NCI-H526 treated with DMSO at 0.1 percent for 48 hours (cell line): ENCODE results near the gene HYAL1.
"Not testable (repeated sequence)": the region's sequence is repeated elsewhere in the genome, so short reads cannot be mapped to it uniquely, and the experiment has no call there.

Experiments used
- DNase-seq: peaks from one replicate; lab custom pipeline; 2025; lab: John Stamatoyannopoulos, UW

Gene HYAL1

DNA sequence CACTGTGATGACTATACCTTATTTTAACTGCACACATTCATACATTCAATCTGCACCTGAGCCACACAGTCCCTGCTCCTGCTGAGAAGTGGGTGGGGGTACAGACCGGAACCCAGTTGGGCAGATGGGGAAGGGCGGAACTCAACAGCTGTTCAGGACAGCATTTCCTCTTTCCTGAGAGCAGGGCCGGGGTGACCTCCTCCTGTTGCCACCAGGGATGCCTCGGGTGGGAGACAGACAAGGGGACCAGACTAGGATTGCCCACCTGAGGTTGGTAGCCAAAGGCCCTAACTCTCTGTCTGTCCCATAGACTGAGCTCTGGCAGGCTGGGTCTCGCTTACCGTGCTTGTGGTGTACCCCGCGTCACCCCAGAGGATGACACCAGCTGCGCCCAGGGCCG lies 15.2 kb upstream of the HYAL1 start:
- DNase-seq, result no peak

DNA sequence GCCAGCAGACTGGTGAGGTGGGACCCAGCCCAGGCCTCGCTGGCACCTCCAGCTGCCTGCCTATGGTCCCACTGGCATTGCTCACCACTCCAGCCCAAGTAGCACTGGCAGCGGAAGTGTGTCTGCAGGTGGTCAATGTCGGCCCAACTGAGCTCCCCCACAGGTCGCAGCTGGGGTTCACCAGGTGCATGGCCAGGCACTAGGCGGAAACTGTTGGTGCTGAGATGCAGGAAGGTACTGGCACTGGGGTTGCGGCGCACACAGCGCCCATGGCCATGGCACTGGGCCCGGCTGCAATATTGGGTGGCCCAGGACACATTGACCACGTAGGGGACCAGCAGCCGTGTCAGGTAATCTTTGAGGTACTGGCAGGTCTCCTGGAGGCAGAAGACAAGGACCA lies 14.8 kb upstream of the HYAL1 start:
- DNase-seq, result no peak

DNA sequence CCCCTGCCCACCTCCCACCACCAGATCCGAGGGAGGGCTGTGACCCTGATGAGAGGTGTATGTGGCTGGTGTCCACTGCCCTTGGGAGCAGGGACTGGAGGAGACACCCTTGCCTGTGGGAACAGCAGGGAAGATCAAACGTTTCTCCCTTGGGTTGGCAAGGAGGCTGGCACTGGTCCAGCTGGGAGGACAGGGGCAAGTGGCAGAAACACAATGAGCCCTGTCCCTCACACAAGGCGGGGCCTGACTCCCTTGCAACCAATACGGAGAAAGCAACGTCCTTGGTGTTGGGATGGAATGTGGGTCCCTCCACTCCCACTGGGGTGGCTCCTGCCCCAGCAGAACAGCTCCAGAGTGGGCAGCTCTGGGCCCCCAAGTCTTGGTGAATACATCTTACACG lies 13.9 kb upstream of the HYAL1 start:
- DNase-seq, result no peak

DNA sequence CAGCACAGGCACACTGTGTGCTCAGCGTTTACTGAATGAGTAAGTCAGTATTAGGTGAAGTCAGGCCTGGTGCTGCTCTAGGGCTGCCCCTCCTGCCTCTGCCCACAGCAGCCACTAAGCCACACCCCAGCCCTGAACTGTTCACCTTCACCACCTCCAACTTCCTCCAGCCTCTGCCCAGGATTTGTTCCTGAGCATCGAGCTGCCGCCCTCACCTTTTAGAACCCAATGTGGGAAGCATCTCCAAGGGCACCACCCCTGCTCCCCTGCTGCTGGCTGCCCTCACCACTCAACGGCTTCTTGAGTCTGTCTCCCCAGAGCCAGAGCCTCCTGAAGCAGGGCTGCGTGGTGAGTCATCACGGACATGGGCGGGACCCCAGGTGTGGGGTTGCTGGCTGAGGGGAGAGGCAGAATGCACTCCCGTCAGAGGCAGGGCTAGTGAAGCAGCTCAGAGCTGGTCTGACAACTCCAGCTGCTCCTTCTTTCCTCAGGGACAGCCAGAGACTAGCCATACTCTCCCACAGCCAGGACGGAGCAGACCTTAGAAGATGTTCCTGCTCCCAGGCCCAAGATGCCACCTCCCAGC lies 13.4 kb upstream of the HYAL1 start:
- DNase-seq, result no peak

DNA sequence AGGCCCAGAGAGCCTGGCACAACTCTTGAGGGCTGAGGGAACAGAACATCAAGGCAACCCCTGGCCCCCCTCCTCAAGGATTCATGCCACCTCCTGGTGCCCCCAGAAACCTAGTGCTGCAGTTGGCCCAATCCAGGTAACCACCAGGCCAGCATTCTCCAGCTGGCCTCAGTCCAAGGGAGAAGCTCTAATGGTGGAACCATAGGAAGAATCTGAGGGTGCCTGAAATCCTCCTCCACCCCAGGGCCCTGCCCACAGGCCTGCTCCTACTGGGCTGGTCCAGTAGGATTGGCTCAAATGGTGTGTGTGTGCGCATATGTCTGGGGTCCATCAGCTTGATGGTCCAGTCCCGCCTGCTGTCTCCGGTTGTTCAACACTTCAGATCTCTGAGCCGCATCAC lies 11.4 kb upstream of the HYAL1 start:
- no peak for DNase-seq

DNA sequence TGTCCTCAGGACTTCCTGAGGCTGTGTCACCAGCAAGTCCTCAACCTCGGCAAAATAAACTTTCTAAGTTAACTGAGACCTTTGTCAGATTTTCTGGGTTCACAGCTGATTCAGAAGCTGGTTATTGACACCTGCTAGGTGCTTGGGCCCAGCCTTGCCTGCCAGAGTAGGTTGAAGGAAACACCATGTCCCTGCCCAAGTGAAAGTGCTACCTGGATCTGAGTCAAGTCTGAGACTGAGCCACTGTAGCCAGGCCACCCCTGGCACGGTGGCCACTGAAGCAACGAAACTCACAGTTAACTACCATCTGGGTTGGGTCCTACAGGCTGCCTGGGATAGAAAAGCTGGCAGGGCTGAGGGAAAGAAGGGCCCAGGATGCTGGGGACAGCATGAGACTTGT lies 11.0 kb upstream of the HYAL1 start:
- no peak for DNase-seq

- not testable (repeated sequence) for DNase-seq
Measured at GRCh38 chr3:50312041-50312440, 8.7 kb upstream of the HYAL1 start.

DNA sequence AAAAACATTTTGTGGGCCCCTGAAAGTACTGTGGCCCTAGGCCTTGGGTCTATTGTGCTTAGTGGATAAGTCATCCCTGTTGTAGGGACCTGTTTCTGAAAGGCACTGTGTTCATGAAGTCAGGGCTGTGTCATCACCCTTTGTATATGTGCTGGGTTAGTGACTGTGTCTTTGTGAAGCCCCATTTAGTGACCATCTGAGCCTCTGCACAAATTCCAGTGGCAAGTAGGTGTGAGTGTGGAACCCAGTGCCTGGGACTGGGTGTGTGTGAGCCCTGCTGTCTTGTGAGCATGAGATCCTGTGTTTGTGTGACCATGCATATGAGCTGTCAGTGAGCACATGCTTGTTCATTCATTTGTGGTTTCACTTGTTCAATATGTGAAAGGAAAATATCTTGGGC lies 1.2 kb upstream of the HYAL1 start:
- DNase-seq, result no peak

GRCh38 chr3:50302095-50303012 lies 1.0 kb downstream of the HYAL1 start:
- no peak for DNase-seq

DNA sequence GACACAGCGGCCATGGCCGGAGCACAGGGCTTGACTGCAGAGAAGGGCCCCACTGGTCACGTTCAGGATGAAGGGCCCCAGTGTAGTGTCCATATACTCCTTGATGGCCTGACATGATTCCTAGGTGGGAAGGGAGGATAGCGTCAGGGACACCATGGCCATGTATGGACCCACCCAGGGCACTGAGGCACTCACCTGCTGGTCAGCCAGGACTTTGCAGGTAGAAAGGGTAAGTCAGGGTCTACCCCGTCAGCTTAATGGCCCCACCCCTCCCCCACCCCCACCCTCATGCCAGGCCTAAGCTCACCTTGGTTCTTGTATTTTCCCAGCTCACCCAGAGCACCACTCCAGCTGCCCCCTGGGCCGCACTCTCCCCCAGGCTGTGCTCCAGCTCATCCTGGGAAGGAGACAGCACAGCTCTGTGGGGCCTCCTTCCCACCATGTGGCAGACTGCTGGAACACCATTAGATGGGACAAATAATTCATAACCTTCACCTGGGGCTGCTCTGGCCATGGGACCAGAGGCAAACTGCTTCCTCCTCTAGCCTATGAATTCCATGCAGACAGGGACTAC lies 2.6 kb downstream of the HYAL1 start:
- DNase-seq, result no peak

GRCh38 chr3:50299929-50300680 lies 3.3 kb downstream of the HYAL1 start:
- no peak for DNase-seq

GRCh38 chr3:50299638-50299928 lies 3.8 kb downstream of the HYAL1 start:
- DNase-seq, result no peak

GRCh38 chr3:50298836-50299637 lies 4.3 kb downstream of the HYAL1 start, which contains the start of the genes HYAL3 and NAA80:
HYAL3 (minus strand) TSS chr3:50299405; CDS start chr3:50295602, 3,803 bp downstream.
NAA80 (minus strand) TSS chr3:50299405; CDS start chr3:50297463, 1,942 bp downstream.
- DNase-seq, result peak; percentile 98

GRCh38 chr3:50297896-50298725 lies 5.3 kb downstream of the HYAL1 start:
- no peak for DNase-seq

DNA sequence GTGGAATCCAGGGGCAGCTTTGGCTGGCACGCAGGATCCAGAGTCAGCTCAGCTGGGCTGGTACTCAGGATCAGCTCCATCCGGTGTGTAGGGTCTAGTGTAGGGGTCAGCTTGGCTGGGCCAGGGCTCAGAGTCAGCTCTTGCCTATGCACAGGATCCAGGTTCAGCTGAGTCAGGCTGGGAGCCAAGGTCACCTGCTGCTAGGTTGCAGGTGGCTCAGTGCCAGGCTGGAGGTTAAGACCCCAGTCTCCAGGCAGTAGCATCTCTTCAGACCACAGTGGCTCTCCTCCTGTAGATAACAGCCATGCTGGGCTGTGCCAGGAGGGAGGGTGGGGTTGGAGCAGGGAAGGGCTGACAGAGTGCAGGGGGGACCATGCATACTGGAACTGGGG lies 6.0 kb downstream of the HYAL1 start:
- DNase-seq, result no peak

- no peak for DNase-seq
Measured at GRCh38 chr3:50296721-50297383, 6.5 kb downstream of the HYAL1 start.

- no peak for DNase-seq
Measured at GRCh38 chr3:50295553-50296431, 7.6 kb downstream of the HYAL1 start.

DNA sequence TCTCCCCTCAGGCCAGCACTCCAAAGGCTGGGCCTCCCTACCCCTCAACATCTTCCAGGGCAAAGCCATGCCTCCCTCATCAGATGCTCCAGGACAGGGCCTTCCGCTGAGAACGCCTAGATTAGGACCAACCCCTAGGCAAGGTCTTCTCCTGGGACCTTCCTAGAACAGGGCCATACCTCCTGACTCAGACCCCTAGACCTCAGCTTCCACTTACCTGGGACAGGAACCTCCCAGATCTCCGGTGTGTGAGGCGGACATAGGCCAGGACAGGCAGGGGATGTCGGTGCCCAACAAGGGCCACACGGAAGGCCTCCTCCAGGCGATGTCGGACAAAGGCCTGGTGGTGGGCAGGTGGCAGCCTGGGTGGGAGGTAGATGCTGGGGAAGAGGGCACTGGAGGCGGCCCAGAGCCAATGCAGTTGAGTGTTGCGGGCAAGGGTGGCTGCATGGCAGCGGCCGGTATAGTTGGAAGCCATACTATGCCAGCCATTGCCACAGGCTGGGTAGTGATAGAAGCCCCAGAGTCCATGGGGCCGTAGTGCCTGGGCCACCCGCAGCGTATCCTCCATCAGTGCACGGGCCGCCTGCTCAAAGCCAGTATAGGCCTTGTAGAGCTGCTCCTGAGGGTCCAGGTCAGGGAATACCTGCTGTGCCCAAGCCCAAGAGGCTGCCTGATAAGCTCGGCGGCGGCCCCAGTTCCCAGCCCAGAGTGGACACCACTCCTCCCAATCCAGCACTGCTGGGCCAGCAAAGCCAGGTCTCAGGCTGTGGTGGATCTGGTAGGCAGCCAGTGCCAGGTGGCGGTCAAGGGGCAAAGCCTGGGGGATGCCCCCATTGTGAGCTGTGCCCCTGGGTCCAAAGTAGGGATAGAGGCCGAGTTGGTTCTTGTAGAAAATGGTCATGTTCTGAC lies 8.6 kb downstream of the HYAL1 start:
- DNase-seq, result no peak
